Measurements from ENCODE around the gene GIT2.

DNA sequence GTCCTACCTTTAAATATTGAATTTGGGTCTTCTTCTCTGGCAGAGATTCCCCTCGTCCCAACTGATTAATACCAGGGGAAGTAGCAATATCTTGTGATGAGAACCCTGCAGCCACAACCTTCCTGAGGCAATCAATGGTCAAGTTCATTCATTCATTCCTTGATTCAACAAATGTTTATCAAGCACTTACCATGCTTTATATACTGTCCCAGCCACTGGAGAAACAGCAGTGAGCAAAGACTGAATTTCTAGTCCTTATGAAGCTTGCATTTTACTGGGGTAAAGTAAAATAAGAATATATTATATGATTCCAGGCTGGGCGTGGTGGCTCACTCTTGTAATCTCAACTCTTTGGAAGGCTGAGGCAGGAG lies 300 bp upstream of the GIT2 start:
- no peak for TF ChIP-seq TAF1 (IDR thresholded peaks at IDR 0.05; ENCODE audit: borderline replicate concordance, low read depth, low read length)
- no peak for TF ChIP-seq POLR2A (IDR thresholded peaks at IDR 0.05; ENCODE audit: low read depth, low read length)
- no peak for TF ChIP-seq POLR2AphosphoS5 (IDR thresholded peaks at IDR 0.05; ENCODE audit: low read depth, low read length)
